IMR-90 (cell line): Measurements from ENCODE around the gene ELK3. TPM values are rescaled to one million over a fixed set of nuclear protein-coding genes. Genes with fewer than 3 reads are reported as not detected.

Experiments
- ATAC-seq: fragments of 200-7000 bp; cut with Tn5 transposase; 2 replicates; pipeline ENCODE4 v1.9.1; 2020; ENCODE audit warnings: low read depth, mild to moderate bottlenecking, moderate library complexity
- BruUV-seq: library from RNA; stranded (reverse); fragments of 400-500 nt; replicated peaks from 2 replicates; lab custom pipeline; 2021; lab: Mats Ljungman, UMichigan
- CTCF ChIA-PET: fragments of 300-600 bp; formaldehyde crosslinking; extraction: SDS; loops from one replicate; lab custom pipeline; 2021; ENCODE audit warnings: antibody characterized with exemption; lab: Yijun Ruan, JAX
- POLR2A ChIA-PET: fragments of 300-600 bp; sonication (Branson Sonifier 250); formaldehyde crosslinking; loops from one replicate; lab custom pipeline; 2022; ENCODE audit warnings: antibody characterized with exemption; ENCODE audit not compliant: unreplicated experiment; lab: Charles Lee
- DNase-seq: peaks from one replicate; pipeline ENCODE4 v3.0.0; 2013
- H2AFZ ChIP-seq: replicated peaks from 2 replicates; pipeline ENCODE3; 2013; ENCODE audit warnings: low read length, mild to moderate bottlenecking; ENCODE audit not compliant: poor library complexity
- H2AK5ac ChIP-seq: 2 replicates; pipeline ENCODE4 v1.6.1; 2013; ENCODE audit warnings: low read depth, low read length, inconsistent platforms
- H2AK9ac ChIP-seq: replicated peaks from 2 replicates; pipeline ENCODE3; 2013; ENCODE audit warnings: mild to moderate bottlenecking, low read depth, low read length, moderate library complexity; ENCODE audit not compliant: poor library complexity
- H2BK120ac ChIP-seq: 2 replicates; pipeline ENCODE4 v1.6.1; 2013; ENCODE audit warnings: low read depth, low read length, inconsistent platforms
- H2BK15ac ChIP-seq: 3 replicates; pipeline ENCODE4 v1.6.1; 2013; ENCODE audit warnings: low read depth, low read length, inconsistent platforms
- H2BK20ac ChIP-seq: 2 replicates; pipeline ENCODE4 v1.6.1; 2013; ENCODE audit warnings: low read depth, mild to moderate bottlenecking, inconsistent platforms, low read length, moderate library complexity
- H2BK5ac ChIP-seq: 2 replicates; pipeline ENCODE4 v1.6.1; 2013; ENCODE audit warnings: mild to moderate bottlenecking, low read depth, low read length, inconsistent platforms; ENCODE audit not compliant: poor library complexity, severe bottlenecking
- H3K14ac ChIP-seq: replicated peaks from 2 replicates; pipeline ENCODE4 v1.6.1; 2013; ENCODE audit warnings: low read depth, low read length, inconsistent platforms
- H3K18ac ChIP-seq: 2 replicates; pipeline ENCODE4 v1.6.1; 2013; ENCODE audit warnings: low read depth, low read length, control low read depth
- H3K23ac ChIP-seq: 2 replicates; pipeline ENCODE4 v1.6.1; 2013; ENCODE audit warnings: low read depth, low read length, inconsistent platforms
- H3K27ac ChIP-seq: 2 replicates; pipeline ENCODE4 v1.5.1; 2013; ENCODE audit warnings: mild to moderate bottlenecking, control low read depth, low read length; ENCODE audit not compliant: insufficient read depth
- H3K27me3 ChIP-seq: 2 replicates; pipeline ENCODE4 v1.6.1; 2013; ENCODE audit warnings: low read length; ENCODE audit not compliant: control insufficient read depth, insufficient read depth
- H3K36me3 ChIP-seq: 2 replicates; pipeline ENCODE4 v1.6.1; 2013; ENCODE audit warnings: low read length, mixed read lengths; ENCODE audit not compliant: control insufficient read depth, insufficient read depth
- H3K4ac ChIP-seq: 2 replicates; pipeline ENCODE4 v1.6.1; 2013; ENCODE audit warnings: low read depth, low read length, inconsistent platforms
- H3K4me1 ChIP-seq: 2 replicates; pipeline ENCODE4 v1.6.1; 2013; ENCODE audit warnings: low read length, mixed read lengths; ENCODE audit not compliant: control insufficient read depth, insufficient read depth
- H3K4me2 ChIP-seq: 2 replicates; pipeline ENCODE4 v1.6.1; 2013; ENCODE audit warnings: low read depth, mild to moderate bottlenecking, control low read depth, low read length, moderate library complexity
- H3K4me3 ChIP-seq: 2 replicates; pipeline ENCODE4 v1.5.1; 2013; ENCODE audit warnings: low read depth, mild to moderate bottlenecking, control low read depth, low read length, moderate library complexity; ENCODE audit not compliant: insufficient read depth
- H3K56ac ChIP-seq: 2 replicates; pipeline ENCODE4 v1.6.1; 2013; ENCODE audit warnings: low read length, inconsistent platforms; ENCODE audit not compliant: insufficient read depth; ENCODE audit errors: extremely low read depth
- H3K79me1 ChIP-seq, 2 experiments: 2 replicates each; pipeline ENCODE4 v1.6.1; 2013; ENCODE audit warnings: low read length in 2 of 2, inconsistent platforms in 1 of 2, low read depth in 1 of 2
- H3K9ac ChIP-seq: 2 replicates; pipeline ENCODE4 v1.6.1; 2013; ENCODE audit warnings: low read depth, low read length, control low read depth
- H3K9me1 ChIP-seq: 2 replicates; pipeline ENCODE4 v1.6.1; 2013; ENCODE audit warnings: low read length, inconsistent platforms; ENCODE audit not compliant: insufficient read depth
- H3K9me3 ChIP-seq: 2 replicates; pipeline ENCODE4 v1.6.1; 2013; ENCODE audit warnings: low read length; ENCODE audit not compliant: control insufficient read depth, insufficient read depth
- H4K20me1 ChIP-seq: 2 replicates; pipeline ENCODE4 v1.6.1; 2013; ENCODE audit warnings: low read length, inconsistent platforms; ENCODE audit not compliant: insufficient read depth
- H4K5ac ChIP-seq: 2 replicates; pipeline ENCODE4 v1.6.1; 2013; ENCODE audit warnings: mild to moderate bottlenecking, low read depth, low read length, control low read depth
- H4K8ac ChIP-seq, 2 experiments: 2 replicates each; pipeline ENCODE4 v1.6.1; 2013; ENCODE audit warnings: low read depth in 2 of 2, low read length in 2 of 2, control low read depth in 1 of 2, inconsistent platforms in 1 of 2
- H4K91ac ChIP-seq: 2 replicates; pipeline ENCODE4 v1.6.1; 2013; ENCODE audit warnings: low read depth, low read length, inconsistent platforms; ENCODE audit not compliant: insufficient read depth
- BHLHE40 ChIP-seq: fragments of 150-350 bp; IDR thresholded peaks from 2 replicates; pipeline ENCODE4 v1.6.1; 2016; ENCODE audit warnings: mild to moderate bottlenecking, low read depth, low read length
- CEBPB ChIP-seq: IDR thresholded peaks from 2 replicates; pipeline ENCODE4 v1.6.1; 2012; ENCODE audit warnings: low read depth, low read length, improper control_type of control experiment
- CHD1 ChIP-seq: IDR thresholded peaks from 2 replicates; pipeline ENCODE4 v1.6.1; 2012; ENCODE audit warnings: low read depth, low read length, improper control_type of control experiment
- ELK1 ChIP-seq: fragments of 150-350 bp; IDR thresholded peaks from 2 replicates; pipeline ENCODE4 v1.6.1; 2016; ENCODE audit warnings: low read depth, mild to moderate bottlenecking, low read length, moderate library complexity, borderline replicate concordance
- FOS ChIP-seq: fragments of 150-350 bp; IDR thresholded peaks from 2 replicates; pipeline ENCODE4 v1.6.1; 2016; ENCODE audit warnings: low read depth, low read length
- MAFK ChIP-seq: IDR thresholded peaks from 2 replicates; pipeline ENCODE4 v1.6.1; 2012; ENCODE audit warnings: low read depth, low read length, improper control_type of control experiment
- MAZ ChIP-seq: IDR thresholded peaks from 2 replicates; pipeline ENCODE4 v1.6.1; 2012; ENCODE audit warnings: low read depth, mild to moderate bottlenecking, low read length, improper control_type of control experiment, moderate library complexity, borderline replicate concordance
- MXI1 ChIP-seq: IDR thresholded peaks from 2 replicates; pipeline ENCODE4 v1.6.1; 2012; ENCODE audit warnings: low read depth, mild to moderate bottlenecking, low read length, moderate library complexity, borderline replicate concordance
- NFE2L2 ChIP-seq: fragments of 150-350 bp; IDR thresholded peaks from 2 replicates; pipeline ENCODE4 v1.6.1; 2016; ENCODE audit warnings: low read depth, mild to moderate bottlenecking, low read length
- POLR2A ChIP-seq: IDR thresholded peaks from 2 replicates; pipeline ENCODE4 v1.6.1; 2012; ENCODE audit warnings: mild to moderate bottlenecking, low read depth, low read length
- RAD21 ChIP-seq: IDR thresholded peaks from 2 replicates; pipeline ENCODE4 v1.6.1; 2012; ENCODE audit warnings: low read length, improper control_type of control experiment
- RCOR1 ChIP-seq: IDR thresholded peaks from 2 replicates; pipeline ENCODE4 v1.6.1; 2012; ENCODE audit warnings: mild to moderate bottlenecking, low read length, improper control_type of control experiment; ENCODE audit not compliant: insufficient replicate concordance
- RFX5 ChIP-seq: IDR thresholded peaks from 2 replicates; pipeline ENCODE4 v1.8.0; 2012; ENCODE audit warnings: low read depth, mild to moderate bottlenecking, low read length, moderate library complexity
- SMC3 ChIP-seq: fragments of 150-350 bp; IDR thresholded peaks from 2 replicates; pipeline ENCODE4 v1.6.1; 2016; ENCODE audit warnings: low read depth, mild to moderate bottlenecking, antibody characterized with exemption, low read length, moderate library complexity
- WGBS, 2 experiments: methylation state at CpG; one replicate each; pipeline versions ENCODE4 v1.1.5 to v1.1.7; 2013; ENCODE audit warnings: missing lambda C conversion rate in 2 of 2; ENCODE audit not compliant: insufficient read length in 1 of 2; ENCODE audit errors: extremely low coverage in 2 of 2; 5-methylcytosine and 5-hydroxymethylcytosine counted together
- dilution Hi-C: fragments of 300-500 bp; cut with HindIII; formaldehyde crosslinking; loops from one replicate; pipeline ENCODE4 v1.14.3; 2018; ENCODE audit warnings: low sequenced_read_pairs; ENCODE audit not compliant: unreplicated experiment
- in situ Hi-C: fragments of 300-500 bp; cut with MboI; formaldehyde crosslinking; loops from 3 replicates; pipeline ENCODE4 v1.14.3; 2019; ENCODE audit warnings: low sequenced_read_pairs, inconsistent platforms, mixed read lengths
- intact Hi-C: fragments of 100-400 bp; cut with micrococcal nuclease; formaldehyde crosslinking; loops from 2 replicates; pipeline ENCODE4 v1.10.0; 2022
- polyA plus RNA-seq, 3 experiments: library from polyadenylated mRNA; depleted of rRNA; stranded (reverse); fragments of >200 nt; gene quantifications; 2 replicates each; pipeline ENCODE4 v1.2.3, GENCODE V29; 2012; ENCODE audit warnings: low replicate concordance in 1 of 3
- total RNA-seq: library from RNA; depleted of rRNA; stranded (reverse); fragments of >200 nt; gene quantifications from 2 replicates; pipeline ENCODE4 v1.2.3, GENCODE V29; 2012
- TF ChIP-seq, protein P1 (sequence below): conservative IDR thresholded peaks from 2 replicates; pipeline ENCODE4 v1.5.1; 2012; ENCODE audit warnings: mild to moderate bottlenecking, low read depth, low read length, improper control_type of control experiment
- TF ChIP-seq, protein P2 (sequence below): fragments of 150-350 bp; IDR thresholded peaks from 2 replicates; pipeline ENCODE4 v1.6.1; 2017; ENCODE audit warnings: mild to moderate bottlenecking, antibody characterized with exemption, low read length, low read depth

The ELK3 gene
- total and polyA plus RNA-seq, 2 of the 4 experiments (the other 2 are of a cell fraction), result 14.5 to 27.5 TPM

DNA sequence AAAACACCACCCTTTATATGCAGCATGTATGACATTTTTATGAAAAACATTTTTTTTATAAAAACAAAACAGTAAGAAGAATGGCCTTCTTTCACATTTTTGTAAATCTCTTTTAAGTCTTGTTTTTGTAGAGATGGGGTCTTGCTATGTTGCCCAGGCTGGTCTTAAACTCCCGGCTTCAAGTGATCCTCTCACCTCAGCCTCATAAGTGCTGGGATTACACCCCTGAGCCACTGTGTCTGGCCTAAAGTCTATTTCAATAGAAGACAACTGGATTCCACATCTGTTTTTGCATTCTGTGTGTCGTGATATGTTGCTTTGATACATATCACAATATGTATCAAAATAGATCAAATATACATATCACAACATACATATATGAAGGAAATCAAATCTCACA is 98.9 kb downstream of the ELK3 start:
- TF ChIP-seq NFE2L2 (no peak), RCOR1 (no peak), MAZ (no peak), CEBPB (no peak), SMC3 (no peak), ELK1 (no peak), FOS (no peak), CHD1 (no peak), BHLHE40 (no peak), MAFK (no peak), RFX5 (no peak), POLR2A (no peak), RAD21 (no peak), MXI1 (no peak)
- TF ChIP-seq, protein P1, sequence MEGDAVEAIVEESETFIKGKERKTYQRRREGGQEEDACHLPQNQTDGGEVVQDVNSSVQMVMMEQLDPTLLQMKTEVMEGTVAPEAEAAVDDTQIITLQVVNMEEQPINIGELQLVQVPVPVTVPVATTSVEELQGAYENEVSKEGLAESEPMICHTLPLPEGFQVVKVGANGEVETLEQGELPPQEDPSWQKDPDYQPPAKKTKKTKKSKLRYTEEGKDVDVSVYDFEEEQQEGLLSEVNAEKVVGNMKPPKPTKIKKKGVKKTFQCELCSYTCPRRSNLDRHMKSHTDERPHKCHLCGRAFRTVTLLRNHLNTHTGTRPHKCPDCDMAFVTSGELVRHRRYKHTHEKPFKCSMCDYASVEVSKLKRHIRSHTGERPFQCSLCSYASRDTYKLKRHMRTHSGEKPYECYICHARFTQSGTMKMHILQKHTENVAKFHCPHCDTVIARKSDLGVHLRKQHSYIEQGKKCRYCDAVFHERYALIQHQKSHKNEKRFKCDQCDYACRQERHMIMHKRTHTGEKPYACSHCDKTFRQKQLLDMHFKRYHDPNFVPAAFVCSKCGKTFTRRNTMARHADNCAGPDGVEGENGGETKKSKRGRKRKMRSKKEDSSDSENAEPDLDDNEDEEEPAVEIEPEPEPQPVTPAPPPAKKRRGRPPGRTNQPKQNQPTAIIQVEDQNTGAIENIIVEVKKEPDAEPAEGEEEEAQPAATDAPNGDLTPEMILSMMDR, result no peak
- TF ChIP-seq, protein P2, sequence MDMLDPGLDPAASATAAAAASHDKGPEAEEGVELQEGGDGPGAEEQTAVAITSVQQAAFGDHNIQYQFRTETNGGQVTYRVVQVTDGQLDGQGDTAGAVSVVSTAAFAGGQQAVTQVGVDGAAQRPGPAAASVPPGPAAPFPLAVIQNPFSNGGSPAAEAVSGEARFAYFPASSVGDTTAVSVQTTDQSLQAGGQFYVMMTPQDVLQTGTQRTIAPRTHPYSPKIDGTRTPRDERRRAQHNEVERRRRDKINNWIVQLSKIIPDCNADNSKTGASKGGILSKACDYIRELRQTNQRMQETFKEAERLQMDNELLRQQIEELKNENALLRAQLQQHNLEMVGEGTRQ, result no peak
- Histone ChIP-seq H3K4ac (no peak overlapping the region), H4K5ac (no peak overlapping the region), H3K9me1 (no peaks in the 10 kb centered on the region), H3K14ac (no peak overlapping the region), H2AK5ac (no peak overlapping the region), H3K18ac (no peak overlapping the region), H2BK120ac (no peak overlapping the region), H3K4me3 (no peak overlapping the region), H3K36me3 (peaks cover 41% of the 10 kb centered on the region), H3K4me1 (0 out of 2 replicates have a peak, but pooled peaks cover 2% of the 10 kb centered on the region), H3K23ac (no peak overlapping the region), H3K79me1 (peaks cover 5 to 17% of the 10 kb centered on the region in 2 experiments; a peak in 3 of 4 replicates), H2BK20ac (no peak overlapping the region), H2BK5ac (no peak overlapping the region), H4K20me1 (no peaks in the 10 kb centered on the region), H3K27ac (no peak overlapping the region), H2BK15ac (no peak overlapping the region), H3K27me3 (no peaks in the 10 kb centered on the region), H3K4me2 (no peak overlapping the region), H2AFZ (no peak overlapping the region), H2AK9ac (no peak overlapping the region), H4K8ac (no peak overlapping the region), H3K9ac (no peak overlapping the region), H3K9me3 (no peaks in the 10 kb centered on the region), H4K91ac (no peak overlapping the region), H3K56ac (no peak overlapping the region)
- BruUV-seq, result no TSS peak
- dilution Hi-C loops (no loop called here), in situ Hi-C loops (no loop called here), intact Hi-C loops (loop anchor here (10.0 kb wide), 1 partner anchor 202 kb away; no protein-coding TSS in a partner anchor)
- ChIA-PET POLR2A (no interaction called here), CTCF (interaction anchor here (0.7 kb wide), 1 partner anchor 70 kb away, joined by 3 read pairs; no protein-coding TSS in a partner anchor)
- DNase-seq (no peak), ATAC-seq (no peak)
- no CpG with 5 or more reads among the region's 2 CpGs for WGBS, 2 experiments
